NCI-H2227 (cell line): ENCODE results near the gene MAD1L1.
"Not testable (repeated sequence)": the region's sequence is repeated elsewhere in the genome, so short reads cannot be mapped to it uniquely, and the experiment has no call there.

Experiments used
- DNase-seq: peaks from one replicate; lab custom pipeline; 2025; ENCODE audit not compliant: unreplicated experiment; lab: John Stamatoyannopoulos, UW

Gene MAD1L1

DNA sequence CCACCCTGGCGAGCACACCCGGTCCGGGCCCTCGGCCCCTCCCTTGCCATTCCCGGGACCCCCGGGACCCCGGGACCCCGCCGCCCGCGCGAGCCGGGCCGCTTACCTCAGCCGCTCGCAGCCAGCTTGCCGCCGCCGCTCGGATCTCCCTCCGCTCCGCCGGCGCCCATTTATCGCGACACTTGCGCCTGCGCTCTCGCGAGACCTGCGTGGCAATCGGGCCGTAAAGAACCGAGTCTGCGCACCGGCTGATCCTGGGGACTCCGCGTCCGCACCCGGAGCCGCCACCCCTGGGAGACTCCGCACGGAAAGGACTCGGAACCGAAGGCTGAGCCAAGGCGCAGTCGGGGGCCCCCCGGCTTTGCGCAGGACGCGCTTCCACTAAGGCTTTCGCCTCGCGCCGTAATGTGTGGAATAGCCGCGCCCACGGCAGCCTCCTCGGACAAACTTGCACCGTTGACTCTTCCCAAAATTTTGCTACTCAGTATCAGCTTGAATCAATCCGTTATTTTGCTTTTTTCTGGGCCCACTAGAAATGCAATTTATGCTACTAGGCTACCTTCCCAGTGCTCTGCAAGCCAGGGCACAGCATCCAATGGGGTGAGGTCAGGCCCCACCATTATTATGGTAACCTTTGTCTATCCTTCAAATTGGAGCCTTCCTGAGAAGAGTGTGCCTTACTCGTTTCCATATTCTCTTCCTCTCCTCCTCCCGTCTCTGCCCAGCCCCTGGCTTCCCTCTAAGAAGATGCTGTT lies at the start of gene MAD1L1:
MAD1L1 (minus strand) TSS at position 180 of the 755 bp plus-strand sequence. CDS start 2,812 bp downstream, outside the sequence.
- peak; percentile 91 for DNase-seq

DNA sequence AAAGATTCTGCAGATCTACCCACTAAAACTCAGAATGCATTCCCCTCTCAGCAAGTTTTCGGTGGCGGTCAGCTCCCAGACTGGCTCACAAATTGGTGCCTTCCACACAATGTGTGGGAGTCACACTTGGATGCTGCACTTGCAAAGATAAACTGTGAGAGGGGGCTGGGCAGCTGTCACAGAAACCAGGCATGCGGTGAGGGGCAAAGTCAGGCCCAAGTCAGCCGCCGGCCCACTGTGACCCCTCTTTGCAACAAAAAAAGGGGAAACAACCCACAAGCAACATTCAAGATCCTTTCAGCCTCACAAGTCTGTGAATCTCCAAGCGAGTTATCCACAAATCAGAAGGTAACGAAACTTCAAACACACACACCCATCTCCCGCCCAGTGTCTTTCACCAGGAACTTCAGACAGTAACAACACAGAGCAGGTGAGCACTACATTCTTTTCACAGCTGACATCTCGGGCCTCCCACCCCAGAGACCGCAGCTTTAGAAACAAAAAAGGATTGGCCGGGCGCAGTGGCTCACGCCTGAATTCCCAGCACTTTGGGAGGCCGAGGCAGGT lies 49.5 kb upstream of the MAD1L1 start:
- DNase-seq: no peak

DNA sequence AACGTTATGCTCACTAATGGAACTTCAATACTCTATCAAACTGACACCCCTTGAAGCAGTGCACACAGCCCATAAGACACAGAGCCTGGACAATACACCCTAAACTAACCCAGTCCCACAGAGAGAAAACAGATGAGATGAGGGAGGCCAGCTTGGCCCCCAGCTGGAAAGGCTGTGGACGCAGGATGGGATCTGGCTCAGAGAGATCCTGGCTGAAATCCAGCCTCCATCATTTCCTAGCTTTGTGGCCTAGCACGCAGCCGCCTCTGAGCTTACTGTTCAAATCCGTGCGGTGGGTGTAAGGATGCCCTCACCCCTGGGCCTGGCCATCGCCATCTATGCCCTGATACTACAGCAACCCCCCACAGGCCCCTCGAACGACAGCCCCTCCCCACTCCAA lies 48.8 kb upstream of the MAD1L1 start:
- no peak for DNase-seq

DNA sequence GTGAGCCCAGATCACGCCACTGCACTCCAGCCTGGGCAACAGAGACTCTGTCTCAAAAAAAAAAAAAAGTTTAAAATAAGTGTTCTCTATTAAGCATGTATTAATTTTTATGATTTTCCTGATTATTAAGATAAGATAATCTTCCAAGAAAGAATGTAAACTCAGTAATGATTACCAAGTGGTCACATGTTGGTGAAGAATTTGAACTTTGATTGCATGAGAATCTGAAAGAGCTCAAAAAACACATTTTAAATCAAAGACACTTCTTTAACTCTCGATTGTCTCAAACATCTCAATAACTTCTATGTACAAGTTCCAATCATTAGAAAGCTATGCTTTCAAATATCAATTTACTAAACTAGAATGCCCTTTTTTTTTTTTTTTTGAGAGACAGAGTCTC lies 47.7 kb upstream of the MAD1L1 start:
- no peak for DNase-seq

DNA sequence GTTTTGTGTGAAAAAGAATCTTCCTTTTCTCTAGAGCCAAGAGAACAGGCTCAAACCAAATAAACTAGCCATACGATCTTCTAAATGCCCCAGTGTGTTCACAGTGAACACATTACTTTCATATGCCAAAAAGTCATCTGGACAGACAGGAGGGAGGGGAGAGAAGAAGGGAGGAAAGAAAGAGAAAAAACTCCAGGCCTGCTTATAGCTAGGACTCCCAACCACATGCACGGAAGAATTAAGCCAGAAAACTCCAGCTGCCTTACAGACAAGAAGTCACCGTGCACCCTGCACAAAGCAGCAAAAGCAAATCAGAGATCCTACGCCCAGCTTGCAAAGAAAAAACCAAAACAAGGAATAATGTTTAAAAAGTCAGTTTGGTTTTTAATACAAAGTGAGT lies 47.2 kb upstream of the MAD1L1 start:
- DNase-seq: no peak

DNA sequence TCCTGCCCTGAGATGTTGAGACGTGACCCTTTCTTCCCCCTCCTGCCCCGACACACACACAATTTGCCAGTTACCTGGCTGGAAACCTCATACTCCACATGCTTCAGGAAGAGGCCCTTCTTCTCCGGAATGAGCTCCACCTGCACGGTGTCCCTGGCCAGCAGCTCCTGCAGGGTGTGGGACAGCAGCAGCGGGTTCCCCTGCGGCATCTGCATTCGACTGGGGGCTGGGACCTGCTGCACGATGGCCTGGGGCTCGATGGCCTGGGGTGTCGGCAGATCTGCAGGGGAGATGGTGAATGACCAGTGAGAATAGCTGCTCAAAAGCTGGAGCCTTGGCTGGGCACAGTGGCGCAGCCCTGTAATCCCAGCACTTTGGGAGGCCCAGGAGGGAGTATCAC lies 45.3 kb upstream of the MAD1L1 start:
- no peak for DNase-seq

DNA sequence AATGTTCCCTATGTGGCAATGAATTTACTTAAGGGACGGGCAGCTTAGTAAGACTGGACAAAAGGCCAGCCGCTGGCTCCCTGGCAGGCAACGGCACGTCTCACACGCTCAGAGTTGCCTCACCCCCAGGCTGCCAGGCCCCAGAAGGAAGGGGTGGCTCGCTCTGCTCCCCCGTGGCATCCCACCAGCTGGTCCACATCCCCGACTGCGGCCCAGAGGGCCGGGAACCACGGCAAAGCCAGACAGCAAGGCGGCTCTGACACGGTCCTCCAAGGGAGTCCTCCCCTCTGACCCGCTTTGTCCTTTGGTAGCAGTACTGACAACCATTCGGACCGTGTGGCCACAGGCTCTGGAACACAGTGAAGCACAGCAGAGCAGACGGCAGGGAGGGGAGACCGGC lies 43.4 kb upstream of the MAD1L1 start:
- no peak for DNase-seq

DNA sequence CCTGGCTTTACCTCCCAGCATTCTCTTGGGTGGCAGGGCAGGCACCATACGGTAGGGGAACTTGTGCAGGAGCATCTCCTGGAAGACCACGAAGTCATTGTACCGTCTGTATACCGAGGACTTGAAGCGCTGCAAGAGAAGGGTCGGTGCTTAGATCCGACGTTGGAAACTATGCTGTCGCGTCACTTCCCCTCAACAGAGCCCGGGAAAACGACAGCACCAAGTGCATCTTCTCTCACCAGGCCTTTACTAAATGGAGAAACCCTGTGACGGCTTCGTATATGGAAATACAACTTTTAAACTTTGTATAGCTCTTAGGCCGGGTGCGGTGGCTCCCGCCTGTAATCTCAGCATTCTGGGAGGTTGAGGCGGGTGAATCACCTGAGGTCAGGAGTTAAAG lies 42.4 kb upstream of the MAD1L1 start:
- DNase-seq: no peak

DNA sequence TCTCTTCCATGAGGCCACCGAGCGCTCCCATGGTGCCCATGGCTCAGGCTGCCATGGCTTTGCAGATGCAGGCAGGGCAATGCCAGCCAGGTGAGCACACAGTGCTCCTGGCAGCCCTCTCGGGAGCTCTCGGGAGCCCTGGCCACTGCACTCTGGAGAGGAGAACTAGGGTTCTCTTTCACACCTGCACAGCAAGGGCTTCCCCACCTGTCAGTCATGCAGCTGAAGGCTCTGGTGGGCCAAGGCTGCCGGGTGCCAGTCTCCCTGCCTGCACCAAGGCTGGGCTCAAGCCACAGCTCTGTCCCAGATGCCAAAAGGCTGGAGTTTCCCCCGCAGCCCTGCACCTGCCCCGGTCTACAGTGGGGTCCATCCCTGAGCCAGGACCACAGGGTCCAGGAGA lies 41.9 kb upstream of the MAD1L1 start:
- no peak for DNase-seq

DNA sequence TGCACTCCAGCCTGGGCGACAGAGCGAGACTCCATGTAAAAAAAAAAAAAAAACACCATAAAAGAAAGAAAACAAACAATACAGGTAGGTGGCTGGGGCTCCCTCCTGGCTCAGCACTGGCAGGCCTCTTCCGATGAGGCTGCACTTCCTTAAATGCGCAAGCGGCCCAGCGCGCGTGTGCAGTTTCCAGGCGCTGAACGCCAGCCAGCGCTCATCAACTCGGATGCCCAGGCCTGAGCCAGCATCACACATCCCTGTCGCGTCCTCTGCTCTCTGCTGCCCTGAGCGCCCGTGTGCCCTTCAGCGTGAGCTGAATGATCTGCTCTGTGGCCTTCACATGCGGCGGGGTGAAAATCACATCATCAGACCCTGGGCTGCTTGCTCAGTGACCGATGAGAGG lies 41.1 kb upstream of the MAD1L1 start:
- no peak for DNase-seq

DNA sequence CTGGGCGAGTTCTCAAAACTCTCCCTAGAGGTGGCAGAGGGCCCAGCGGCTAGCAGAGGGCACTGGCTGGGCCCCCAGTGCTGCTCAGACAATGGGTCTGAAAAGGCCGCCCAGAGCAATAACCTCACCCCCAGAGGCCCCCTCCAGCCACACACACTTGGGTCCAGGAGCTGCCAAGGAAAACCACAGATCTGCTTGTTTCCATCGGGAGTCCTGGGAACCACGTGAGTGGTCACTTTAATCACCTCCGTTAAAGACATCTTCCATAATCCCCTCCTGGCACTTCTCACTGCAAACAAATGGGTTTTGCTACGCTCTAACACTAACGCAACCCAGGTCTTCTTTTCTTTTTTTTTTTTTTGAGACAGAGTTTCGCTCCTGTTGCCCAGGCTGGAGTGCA lies 39.3 kb upstream of the MAD1L1 start:
- no peak for DNase-seq

DNA sequence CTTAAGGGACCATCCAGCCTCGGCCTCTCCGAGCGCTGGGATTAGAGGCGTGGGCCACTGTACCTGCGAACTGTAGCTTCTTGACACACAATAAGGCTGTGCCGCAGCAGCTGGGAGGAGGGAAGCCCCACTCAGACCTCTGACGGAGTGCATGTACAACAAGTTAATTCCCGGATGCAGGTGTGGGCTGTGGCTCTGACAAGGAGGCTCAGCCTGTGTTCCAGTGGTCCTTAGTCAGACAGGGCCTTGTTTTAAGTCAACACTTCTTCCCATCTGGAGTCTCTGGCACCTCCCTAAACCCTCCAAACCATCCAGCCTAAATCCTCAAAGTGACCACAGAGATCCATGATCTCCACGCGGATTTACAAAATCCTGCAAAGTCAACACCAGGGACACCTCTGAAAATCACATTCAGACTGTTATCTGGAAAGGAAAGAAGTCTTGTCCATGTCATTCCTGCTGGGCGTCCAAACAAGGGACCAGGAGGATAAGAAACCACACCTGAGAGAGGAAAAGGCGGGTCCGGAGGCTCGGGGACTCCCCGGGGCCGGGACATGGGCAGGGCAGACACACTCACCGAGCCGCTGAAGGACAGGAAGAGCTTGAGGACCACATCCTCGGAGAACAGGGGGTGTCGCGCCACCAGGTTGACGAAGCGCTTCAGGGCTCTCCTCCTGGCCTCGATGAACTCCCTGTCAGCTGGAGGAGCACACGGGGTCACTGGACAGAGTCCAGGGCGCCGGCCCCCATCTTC lies 38.7 kb upstream of the MAD1L1 start:
- no peak for DNase-seq

DNA sequence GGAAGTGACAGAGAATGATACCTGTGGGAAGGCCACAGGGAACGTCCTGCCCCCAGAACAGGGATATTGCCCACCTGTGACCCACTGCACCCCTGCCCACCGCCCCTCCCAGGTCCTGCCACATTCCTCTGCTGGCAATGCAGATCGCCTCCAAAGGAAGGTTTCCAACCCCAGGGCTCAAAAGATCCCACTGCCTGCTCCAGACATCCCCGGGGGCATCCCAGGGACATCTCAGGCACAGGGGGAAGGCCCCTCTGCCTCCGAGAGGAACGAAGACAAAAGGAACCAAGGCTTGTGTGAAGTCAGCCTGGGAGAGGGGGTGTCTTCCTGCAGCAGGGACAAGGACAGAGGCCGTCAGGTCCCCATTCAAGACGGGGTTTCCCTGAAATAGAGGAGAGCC lies 37.8 kb upstream of the MAD1L1 start:
- DNase-seq: no peak

DNA sequence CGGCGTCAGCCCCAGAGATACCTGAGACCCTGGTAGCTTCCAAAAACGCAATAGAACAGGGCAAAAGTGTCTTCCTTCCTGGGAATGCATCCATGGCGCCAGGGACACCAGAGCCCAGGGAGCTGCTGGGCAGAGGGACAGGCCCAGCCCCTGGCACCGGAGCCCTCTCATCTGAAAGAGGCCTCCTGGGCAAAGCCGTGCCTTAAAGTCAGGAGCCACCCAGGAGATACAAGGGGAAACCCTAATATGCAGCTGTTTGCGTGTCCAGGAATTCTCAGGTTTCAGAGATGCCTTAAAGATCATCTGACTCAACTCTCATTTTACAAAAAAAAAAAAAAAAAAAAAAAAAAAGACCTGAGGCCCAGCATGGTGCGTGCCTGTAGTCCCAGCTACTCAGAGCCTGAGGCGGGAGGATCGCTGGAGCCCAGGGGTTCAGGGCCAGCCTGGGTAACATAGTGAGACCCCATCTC lies 37.3 kb upstream of the MAD1L1 start:
- DNase-seq: no peak

DNA sequence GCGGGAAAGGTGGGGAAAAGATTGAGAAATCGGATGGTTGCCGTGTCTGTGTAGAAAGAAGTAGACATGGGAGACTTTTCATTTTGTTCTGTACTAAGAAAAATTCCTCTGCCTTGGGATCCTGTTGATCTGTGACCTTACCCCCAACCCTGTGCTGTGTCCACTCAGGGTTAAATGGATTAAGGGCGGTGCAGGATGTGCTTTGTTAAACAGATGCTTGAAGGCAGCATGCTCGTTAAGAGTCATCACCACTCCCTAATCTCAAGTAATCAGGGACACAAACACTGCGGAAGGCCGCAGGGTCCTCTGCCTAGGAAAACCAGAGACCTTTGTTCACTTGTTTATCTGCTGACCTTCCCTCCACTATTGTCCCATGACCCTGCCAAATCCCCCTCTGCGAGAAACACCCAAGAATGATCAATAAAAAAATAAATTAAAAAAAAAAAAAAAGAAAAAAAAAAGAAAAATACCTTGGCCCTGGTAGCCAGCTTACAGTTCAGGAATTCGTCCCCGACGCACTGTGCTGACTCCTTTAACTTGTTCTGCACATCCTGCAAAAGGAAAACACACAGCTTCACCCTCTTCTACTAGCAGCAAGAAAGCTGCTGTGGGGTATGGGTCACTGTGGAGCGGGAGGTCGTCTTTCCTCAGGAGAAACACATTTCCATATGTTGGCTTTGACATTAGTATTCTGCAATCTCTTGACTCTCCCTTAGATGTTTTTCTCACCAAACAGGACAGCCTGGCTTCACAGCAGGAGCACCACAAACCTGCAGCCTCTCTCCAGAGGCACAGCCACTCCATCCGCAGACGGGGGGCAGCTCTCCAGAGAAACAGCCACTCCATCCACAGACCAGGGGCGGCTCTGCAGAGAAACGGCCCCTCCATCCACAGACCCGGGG lies 36.6 kb upstream of the MAD1L1 start:
- not testable (repeated sequence) for DNase-seq

DNA sequence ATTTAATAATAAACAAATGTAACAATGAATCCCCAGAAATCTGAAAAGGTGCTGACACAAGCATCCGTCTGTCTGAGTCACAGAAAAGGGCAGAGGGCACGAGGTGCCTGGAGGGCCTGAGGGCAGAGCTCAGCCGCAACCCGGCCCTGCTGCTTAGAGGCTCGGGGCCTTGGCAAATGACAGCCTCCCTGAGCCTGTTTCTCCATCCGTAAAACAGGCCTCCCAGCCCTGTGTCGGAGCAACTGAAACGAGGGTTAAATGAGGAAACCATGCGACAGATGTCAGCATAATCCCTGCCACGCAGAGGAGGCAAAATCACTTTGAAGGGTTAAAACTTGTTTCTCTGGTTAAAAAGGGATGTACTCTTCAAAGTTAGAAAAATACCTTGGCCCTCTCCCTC lies 34.2 kb upstream of the MAD1L1 start:
- no peak for DNase-seq

DNA sequence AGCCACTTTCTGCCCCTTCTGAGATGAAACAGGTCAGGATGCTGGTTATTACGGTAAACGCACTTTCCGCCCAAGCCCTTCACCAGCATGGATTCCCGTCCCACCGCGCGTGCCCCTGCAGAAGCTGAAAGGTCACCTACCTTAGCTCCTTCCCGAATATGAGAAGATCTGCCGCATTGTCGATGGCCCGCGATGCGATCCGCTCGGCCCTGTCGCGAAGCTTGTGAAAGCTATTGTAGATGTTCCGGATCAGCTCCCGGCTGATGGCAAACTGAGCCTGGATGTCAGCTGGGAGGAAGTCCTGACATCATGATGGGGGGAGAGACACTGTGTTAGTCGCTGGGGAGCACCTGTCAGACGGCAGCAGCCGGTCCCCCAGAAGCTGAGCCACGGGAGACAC lies 31.4 kb upstream of the MAD1L1 start:
- DNase-seq: no peak

DNA sequence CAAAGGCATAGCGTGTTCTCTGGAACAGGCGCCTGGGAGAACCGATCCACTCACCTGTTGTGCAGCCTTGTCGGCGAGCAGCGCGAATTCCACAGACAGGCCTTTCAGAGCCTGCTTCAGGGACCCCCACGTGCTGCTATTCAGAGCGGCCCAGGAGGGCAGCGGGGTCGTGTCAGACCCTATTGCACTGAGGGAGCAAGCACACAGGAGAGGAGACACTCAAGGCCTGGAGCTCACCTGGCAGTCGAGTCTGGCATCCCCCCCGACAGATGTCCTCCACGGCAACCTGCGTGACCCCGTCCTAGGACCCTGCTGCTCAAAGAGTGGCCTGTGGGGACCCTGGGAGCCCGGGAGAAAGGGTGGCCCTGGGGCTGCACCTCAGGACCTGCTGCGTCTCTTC lies 30.4 kb upstream of the MAD1L1 start:
- no peak for DNase-seq

DNA sequence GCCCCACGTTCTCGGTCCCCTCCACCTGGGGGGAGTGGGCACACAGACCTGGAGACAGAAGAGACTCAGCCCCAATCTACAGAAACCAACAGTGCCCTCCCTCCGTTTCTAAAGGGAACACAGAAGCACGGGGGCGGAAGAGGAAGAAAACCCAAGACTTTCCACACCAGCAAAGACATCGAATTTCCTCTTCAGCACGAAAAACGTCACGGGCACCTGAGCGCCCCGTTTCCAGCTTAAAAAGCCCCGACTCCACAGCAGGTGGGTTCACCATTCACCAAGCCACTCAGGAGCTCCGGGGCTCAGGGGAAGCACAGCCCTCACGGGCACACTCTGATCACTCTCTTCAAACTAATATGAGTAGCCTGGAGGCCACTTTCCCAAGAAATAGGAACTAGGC lies 28.9 kb upstream of the MAD1L1 start:
- no peak for DNase-seq

DNA sequence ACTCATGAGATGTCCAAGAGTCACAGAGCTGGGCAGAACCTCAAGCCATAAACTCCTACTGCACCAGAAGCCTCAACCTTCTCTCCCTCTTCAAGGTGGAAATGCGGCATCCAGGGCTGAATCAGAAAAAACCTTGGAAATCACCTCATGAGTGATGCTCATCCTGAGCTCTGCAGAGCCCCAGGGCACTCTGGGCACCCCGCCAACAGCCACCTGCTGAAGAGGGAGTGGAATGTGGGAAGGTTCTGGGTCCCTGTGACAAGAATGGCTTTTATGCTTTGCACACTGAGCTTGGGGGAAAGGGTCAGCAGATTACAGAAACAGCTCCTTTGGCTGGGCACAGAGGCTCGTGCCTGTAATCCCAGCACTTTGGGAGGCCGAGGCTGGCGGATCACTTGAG lies 28.1 kb upstream of the MAD1L1 start:
- no peak for DNase-seq

DNA sequence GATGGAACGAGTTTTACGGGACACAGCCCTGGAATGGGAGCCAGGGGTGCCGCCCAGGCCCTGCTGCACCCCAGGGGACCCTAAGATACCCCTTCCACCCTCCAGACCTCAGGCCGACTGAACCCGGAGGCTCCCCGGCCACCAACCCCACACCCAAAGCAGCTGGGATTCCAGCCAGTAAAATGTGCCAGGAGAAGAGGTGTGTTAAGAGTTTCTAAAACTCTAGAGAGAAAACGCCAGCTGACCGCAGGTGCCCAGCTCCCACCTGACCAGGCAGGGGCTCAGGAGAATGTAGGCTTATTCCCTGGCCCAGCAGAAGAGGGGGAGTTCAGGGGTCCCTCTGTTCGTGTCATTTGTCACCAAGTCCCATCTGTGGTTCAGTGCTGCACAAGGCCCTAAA lies 26.7 kb upstream of the MAD1L1 start:
- no peak for DNase-seq
